Measurements from ENCODE around the gene DDX50.

DDX50 gene

GRCh38 chr10:68871105-68871711 lies 29.9 kb upstream of the DDX50 start:
- no peaks in the 10 kb centered on the region for H3K79me2 ChIP-seq (ENCODE audit: insufficient read depth, low read depth)
- no peaks in the 10 kb centered on the region for H3K36me3 ChIP-seq (ENCODE audit: insufficient read depth)
- no peaks in the 10 kb centered on the region for H4K20me1 ChIP-seq (ENCODE audit: insufficient read depth)
- no peaks in the 10 kb centered on the region for H3K27me3 ChIP-seq (ENCODE audit: insufficient read depth, low read depth)
- no peak overlapping the region for H3K4me2 ChIP-seq
- no peak overlapping the region for H2AFZ ChIP-seq (ENCODE audit: low read depth)
- no peak overlapping the region for H3K9ac ChIP-seq
- no peak overlapping the region for H3K27ac ChIP-seq
- no peak for TF ChIP-seq CTCF (conservative IDR thresholded peaks at IDR 0.05; ENCODE audit: low read depth, low read length)
- H3K4me1 ChIP-seq (ENCODE audit: low read depth, poor library complexity, severe bottlenecking): no peaks in the 10 kb centered on the region
- H3K4me3 ChIP-seq (IDR thresholded peaks at IDR 0.05; ENCODE audit: insufficient read depth, low read depth, low read length): no peak overlapping the region

DNA sequence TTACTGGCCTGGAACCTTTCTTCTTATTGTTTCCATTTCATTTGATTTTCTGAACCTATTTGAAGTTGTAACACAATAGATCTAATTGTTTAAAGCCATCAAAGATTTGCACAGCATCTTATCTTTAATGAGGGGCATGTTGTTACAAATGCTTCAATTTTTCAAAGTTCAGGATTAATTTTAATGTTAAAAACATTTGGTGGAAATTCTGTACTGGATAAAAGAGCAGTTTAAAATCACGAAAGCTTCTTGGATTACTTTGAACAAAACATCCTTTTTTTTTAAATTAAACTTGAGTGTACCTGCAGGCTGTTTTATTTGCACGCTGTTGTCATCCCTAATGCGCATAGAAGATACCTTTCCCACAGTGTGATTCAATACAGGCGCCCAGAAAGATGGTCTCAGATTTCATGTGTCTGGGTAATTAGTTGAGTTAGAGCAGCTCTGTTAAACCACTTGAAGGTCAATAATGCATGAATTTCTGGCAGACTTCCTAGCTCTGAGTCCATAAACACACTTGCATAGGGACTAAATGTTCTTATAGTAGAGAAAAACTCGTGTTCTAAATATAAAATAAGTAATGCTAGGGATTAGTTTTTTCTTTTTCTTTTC lies 29.3 kb upstream of the DDX50 start:
- no peak overlapping the region for H3K4me2 ChIP-seq
- no peak overlapping the region for H3K27ac ChIP-seq
- no peaks in the 10 kb centered on the region for H4K20me1 ChIP-seq (ENCODE audit: insufficient read depth)
- no peaks in the 10 kb centered on the region for H3K27me3 ChIP-seq (ENCODE audit: insufficient read depth, low read depth)
- H3K9ac ChIP-seq: no peak overlapping the region
- no peaks in the 10 kb centered on the region for H3K4me1 ChIP-seq (ENCODE audit: low read depth, poor library complexity, severe bottlenecking)
- no peak overlapping the region for H2AFZ ChIP-seq (ENCODE audit: low read depth)
- TF ChIP-seq CTCF (conservative IDR thresholded peaks at IDR 0.05; ENCODE audit: low read depth, low read length): no peak
- no peaks in the 10 kb centered on the region for H3K36me3 ChIP-seq (ENCODE audit: insufficient read depth)
- no peaks in the 10 kb centered on the region for H3K79me2 ChIP-seq (ENCODE audit: insufficient read depth, low read depth)
- H3K4me3 ChIP-seq (IDR thresholded peaks at IDR 0.05; ENCODE audit: insufficient read depth, low read depth, low read length): no peak overlapping the region

GRCh38 chr10:68876246-68877138 lies 24.6 kb upstream of the DDX50 start:
- Histone ChIP-seq H2AFZ (ENCODE audit: low read depth) (no peak overlapping the region), H3K36me3 (ENCODE audit: insufficient read depth) (no peaks in the 10 kb centered on the region), H3K79me2 (ENCODE audit: insufficient read depth, low read depth) (no peaks in the 10 kb centered on the region), H4K20me1 (ENCODE audit: insufficient read depth) (no peaks in the 10 kb centered on the region), H3K9ac (no peak overlapping the region), H3K4me1 (ENCODE audit: low read depth, poor library complexity, severe bottlenecking) (no peaks in the 10 kb centered on the region), H3K27ac (no peak overlapping the region), H3K4me2 (no peak overlapping the region), H3K27me3 (ENCODE audit: insufficient read depth, low read depth) (no peaks in the 10 kb centered on the region), H3K4me3 (IDR thresholded peaks at IDR 0.05; ENCODE audit: insufficient read depth, low read depth, low read length) (no peak overlapping the region)
- no peak for TF ChIP-seq CTCF (conservative IDR thresholded peaks at IDR 0.05; ENCODE audit: low read depth, low read length)

GRCh38 chr10:68877482-68878110 lies 23.5 kb upstream of the DDX50 start:
- H3K9ac ChIP-seq: no peak overlapping the region
- no peak overlapping the region for H3K4me2 ChIP-seq
- no peaks in the 10 kb centered on the region for H3K27me3 ChIP-seq (ENCODE audit: insufficient read depth, low read depth)
- H3K4me1 ChIP-seq (ENCODE audit: low read depth, poor library complexity, severe bottlenecking): no peaks in the 10 kb centered on the region
- H3K4me3 ChIP-seq (IDR thresholded peaks at IDR 0.05; ENCODE audit: insufficient read depth, low read depth, low read length): no peak overlapping the region
- no peak overlapping the region for H2AFZ ChIP-seq (ENCODE audit: low read depth)
- H3K36me3 ChIP-seq (ENCODE audit: insufficient read depth): no peaks in the 10 kb centered on the region
- no peak for TF ChIP-seq CTCF (conservative IDR thresholded peaks at IDR 0.05; ENCODE audit: low read depth, low read length)
- H4K20me1 ChIP-seq (ENCODE audit: insufficient read depth): no peaks in the 10 kb centered on the region
- no peak overlapping the region for H3K27ac ChIP-seq
- H3K79me2 ChIP-seq (ENCODE audit: insufficient read depth, low read depth): no peaks in the 10 kb centered on the region

Data from KMS-11 (cell line).